Transverse colon (tissue), 4 donors: ENCODE measurements around the gene OGFR. TPM values are rescaled to one million over a fixed set of nuclear protein-coding genes. Genes with fewer than 3 reads are reported as not detected.

Experiments
- DNase-seq: peaks from one replicate; pipeline ENCODE4 v3.0.0-alpha.2; 2019
- H3K27ac ChIP-seq, 4 donors: fragments of 200-600 bp; sonication (generic); 2 replicates each; pipeline ENCODE4 v1.5.1; 2016 to 2018; ENCODE audit warnings: inconsistent platforms in 4 of 4
- H3K27me3 ChIP-seq: fragments of 200-600 bp; sonication (generic); 2 replicates; pipeline ENCODE4 v1.5.1; 2017; ENCODE audit warnings: inconsistent platforms
- H3K36me3 ChIP-seq, 4 donors: fragments of 200-600 bp; sonication (generic); 2 replicates each; pipeline ENCODE4 v1.5.1; 2017 to 2019; ENCODE audit warnings: inconsistent platforms in 4 of 4
- H3K4me1 ChIP-seq, 4 donors: fragments of 200-600 bp; sonication (generic); 2 replicates each; pipeline ENCODE4 v1.5.1; 2017 to 2020; ENCODE audit warnings: inconsistent platforms in 4 of 4
- H3K4me3 ChIP-seq, 4 donors: fragments of 200-600 bp; sonication (generic); 1 replicate in 1 of 4; 2 replicates in 3 of 4; pipeline versions ENCODE4 v1.5.1 to v1.6.1; 2017 to 2019; ENCODE audit warnings: inconsistent platforms in 4 of 4
- H3K9me3 ChIP-seq, 2 donors: fragments of 200-600 bp; sonication (generic); 2 replicates each; pipeline ENCODE4 v1.5.1; 2017 to 2019; ENCODE audit warnings: inconsistent platforms in 2 of 2
- CTCF ChIP-seq, 5 experiments: fragments of 200-600 bp in 3 of 5; fragments of 450-650 bp in 2 of 5; sonication (generic) in 3 of 5; IDR thresholded peaks; 1 replicate in 2 of 5; 2 replicates in 3 of 5; pipeline ENCODE4 v1.5.1; 2016 to 2017; ENCODE audit warnings: antibody characterized with exemption in 5 of 5, inconsistent platforms in 3 of 5, mild to moderate bottlenecking in 2 of 5, moderate library complexity in 1 of 5
- EP300 ChIP-seq: sonication (generic); formaldehyde crosslinking; IDR thresholded peaks from one replicate; pipeline ENCODE4 v1.6.1; 2017; ENCODE audit warnings: antibody characterized with exemption, low read depth
- POLR2A ChIP-seq: fragments of 450-650 bp; IDR thresholded peaks from one replicate; pipeline ENCODE4 v1.6.1; 2016; ENCODE audit warnings: antibody characterized with exemption, mild to moderate bottlenecking, moderate library complexity
- POLR2AphosphoS5 ChIP-seq, 3 donors: sonication (generic); formaldehyde crosslinking; IDR thresholded peaks; one replicate each; pipeline ENCODE4 v1.6.1; 2016; ENCODE audit warnings: antibody characterized with exemption in 3 of 3
- WGBS, 2 donors: methylation state at CpG; one replicate each; pipeline ENCODE4 v1.1.5; 2018; ENCODE audit warnings: low coverage in 1 of 2; 5-methylcytosine and 5-hydroxymethylcytosine counted together
- in situ Hi-C, 4 donors: fragments of 200-750 bp; cut with MboI; loops; one replicate each; pipeline versions ENCODE4 v1.15.0 to v1.15.1; 2017; ENCODE audit warnings: low sequenced_read_pairs in 3 of 4, low pct_ligation_motif_present in 1 of 4, low pct_unique_long_range_greater_than_20kb in 1 of 4
- intact Hi-C: fragments of 100-400 bp; cut with DNase I; formaldehyde crosslinking; loops from one replicate; pipeline ENCODE4 v1.15.1; 2023; ENCODE audit warnings: low total_unique reads
- total RNA-seq, 4 donors: library from RNA; depleted of rRNA; stranded (reverse); fragments of >200 nt; gene quantifications; one replicate each; pipeline ENCODE4 v1.1.0, GENCODE V29; 2016

The OGFR gene
- total RNA-seq, 4 donors from 2014 or later: 55.2 to 137 (median 71.1) TPM

- Histone ChIP-seq H3K9me3 (no peaks in the 10 kb centered on the region), H3K36me3 (peaks cover 0 to 38% (median 17%) of the 10 kb centered on the region in 4 donors), H3K4me1 (peaks cover 11 to 32% (median 22%) of the 10 kb centered on the region in 4 donors), H3K27me3 (peaks cover 45% of the 10 kb centered on the region), H3K4me3 (no peak overlapping the region), H3K27ac (no peak overlapping the region)
- 98% methylated on average over 4 of the region's 13 CpGs; no CpG with 5 or more reads in 1 of the 2 donors for WGBS, 2 donors
- in situ Hi-C loops: no loop called here
- DNase-seq: no peak
- intact Hi-C loops: no loop called here
- TF ChIP-seq EP300 (no peak), POLR2A (no peak), POLR2AphosphoS5 (IDR thresholded peaks at IDR 0.05) (no peak), CTCF (IDR thresholded peaks at IDR 0.05) (no peak)
Observed at GRCh38 chr20:62813588-62813987, 9.0 kb downstream of the OGFR start.

DNA sequence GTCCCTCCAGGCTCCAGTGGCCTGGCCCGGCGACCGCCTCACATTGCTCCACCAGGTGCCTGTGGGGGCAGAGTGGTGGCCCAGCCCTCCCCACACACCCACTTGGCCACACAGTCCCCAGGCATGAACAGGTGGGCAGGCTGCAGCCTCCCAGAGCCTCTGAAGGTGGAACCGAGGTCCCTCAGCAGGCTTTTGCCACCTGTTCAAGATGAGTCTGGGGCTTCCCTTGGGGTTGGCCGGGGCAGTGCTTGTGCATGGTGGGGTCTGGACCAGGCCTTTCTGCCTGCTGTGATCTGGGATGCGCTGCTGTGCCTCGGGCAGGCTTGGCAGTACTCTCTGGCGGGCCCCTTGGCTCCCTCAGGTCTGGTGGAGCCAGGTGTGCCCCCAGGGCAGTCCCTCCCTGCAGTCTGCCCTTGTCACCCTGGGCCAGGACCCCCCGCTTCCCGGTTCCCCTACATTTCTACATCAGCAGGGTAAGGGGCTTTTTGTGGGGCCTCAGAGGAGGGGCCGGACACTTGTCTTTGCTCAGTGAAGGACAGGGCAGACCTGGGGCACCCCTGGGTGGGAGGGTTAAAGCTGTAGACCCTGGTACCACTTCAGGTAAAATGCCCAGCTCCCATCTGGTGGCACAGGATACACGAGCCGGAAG, 9.5 kb downstream of the OGFR start:
- Histone ChIP-seq H3K9me3 (no peaks in the 10 kb centered on the region), H3K27me3 (peaks cover 51% of the 10 kb centered on the region), H3K4me1 (peaks cover 15 to 38% (median 28%) of the 10 kb centered on the region in 4 donors), H3K36me3 (peaks cover 0 to 37% (median 16%) of the 10 kb centered on the region in 4 donors), H3K4me3 (no peak overlapping the region), H3K27ac (no peak overlapping the region)
- TF ChIP-seq POLR2A (no peak), POLR2AphosphoS5 (IDR thresholded peaks at IDR 0.05) (no peak)
- in situ Hi-C loops: no loop called here
- 65% methylated on average over 10 of the region's 13 CpGs; no CpG with 5 or more reads in 1 of the 2 donors for WGBS, 2 donors
- intact Hi-C loops: no loop called here
- DNase-seq: no peak

DNA sequence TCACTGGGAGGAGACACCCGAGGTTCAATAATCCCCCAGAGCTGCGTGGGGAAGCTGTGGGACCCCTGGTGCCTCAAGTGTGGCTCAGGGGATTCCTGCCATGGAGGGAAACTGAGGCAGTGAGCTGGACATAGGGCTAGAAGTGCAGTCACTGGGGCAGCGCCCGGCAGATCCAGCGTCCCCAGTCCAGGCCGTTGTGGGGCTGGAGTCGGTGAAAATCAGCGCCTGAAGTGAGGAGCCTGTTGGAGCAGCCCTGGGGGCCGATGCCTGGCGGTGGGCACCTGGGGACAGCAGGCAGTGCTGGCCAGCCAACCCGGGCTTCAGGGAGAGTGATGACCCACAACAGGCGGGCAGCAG, 10.1 kb downstream of the OGFR start:
- no peaks in the 10 kb centered on the region for H3K9me3 ChIP-seq
- DNase-seq: no peak
- peaks cover 56% of the 10 kb centered on the region for H3K27me3 ChIP-seq
- peaks cover 0 to 32% (median 13%) of the 10 kb centered on the region in 4 donors for H3K36me3 ChIP-seq
- WGBS, 2 donors: 42% methylated on average over 6 of the region's 12 CpGs; no CpG with 5 or more reads in 1 of the 2 donors
- in situ Hi-C loops (no loop called here), intact Hi-C loops (no loop called here)
- no peak for TF ChIP-seq POLR2AphosphoS5 (IDR thresholded peaks at IDR 0.05)
- TF ChIP-seq CTCF (IDR thresholded peaks at IDR 0.05): no peak
- no peak for TF ChIP-seq EP300
- no peak for TF ChIP-seq POLR2A
- no peak overlapping the region for H3K27ac ChIP-seq
- H3K4me3 ChIP-seq: no peak overlapping the region
- peaks cover 16 to 39% (median 30%) of the 10 kb centered on the region in 4 donors for H3K4me1 ChIP-seq

DNA sequence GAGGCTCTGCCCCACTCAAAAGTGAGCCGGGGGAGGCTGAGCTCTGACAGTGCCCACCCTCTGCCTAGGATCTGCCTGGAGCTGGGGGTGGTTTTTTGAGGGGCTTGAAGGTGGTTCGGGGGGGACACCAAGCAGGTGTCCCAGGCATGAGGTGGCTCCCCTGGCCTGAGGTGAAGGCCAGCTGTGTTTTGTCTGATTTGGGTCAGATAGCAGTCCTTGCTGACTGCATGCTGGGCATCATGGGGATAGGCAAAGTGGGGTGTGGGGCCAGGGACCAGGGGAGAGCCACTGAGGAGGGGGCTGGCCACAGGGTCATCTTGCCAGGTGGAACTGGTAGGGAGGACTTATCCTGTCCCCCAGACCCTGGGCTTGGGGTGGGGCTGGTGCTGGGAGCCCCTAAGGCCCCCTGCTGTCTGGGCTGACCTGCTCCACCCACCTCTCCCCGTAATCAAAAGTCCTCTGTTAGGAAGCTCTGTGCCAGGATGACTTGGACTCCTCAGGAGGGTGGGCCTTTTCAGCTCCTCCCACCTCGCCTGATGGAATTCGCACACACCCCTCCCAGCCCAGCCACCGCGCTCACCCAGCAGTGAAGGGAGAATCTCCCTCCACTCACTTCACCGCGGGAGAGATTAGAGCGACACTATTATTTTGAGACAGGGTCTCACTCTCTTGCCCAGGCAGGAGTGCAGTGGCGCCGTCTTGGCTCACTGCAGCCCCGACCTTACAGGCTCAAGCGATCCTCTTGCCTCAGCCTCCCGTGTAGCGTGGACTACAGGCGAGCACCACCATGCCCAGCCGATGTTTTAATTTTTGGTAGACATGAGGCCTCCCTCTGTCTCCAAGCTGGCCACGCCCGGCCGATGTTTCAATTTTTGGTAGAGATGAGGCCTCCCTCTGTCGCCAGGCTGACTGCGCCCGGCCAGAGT, 10.7 kb downstream of the OGFR start:
- in situ Hi-C loops (no loop called here), intact Hi-C loops (no loop called here)
- TF ChIP-seq CTCF (IDR thresholded peaks at IDR 0.05) (no peak), EP300 (no peak), POLR2A (no peak), POLR2AphosphoS5 (IDR thresholded peaks at IDR 0.05) (no peak)
- DNase-seq: no peak
- peaks cover 0 to 25% (median 10%) of the 10 kb centered on the region in 4 donors for H3K36me3 ChIP-seq
- peaks cover 16 to 39% (median 30%) of the 10 kb centered on the region in 4 donors for H3K4me1 ChIP-seq
- H3K27me3 ChIP-seq: peaks cover 63% of the 10 kb centered on the region
- no peak overlapping the region for H3K27ac ChIP-seq
- H3K9me3 ChIP-seq: no peaks in the 10 kb centered on the region
- WGBS, 2 donors: 31% methylated on average over 24 of the region's 24 CpGs; no CpG with 5 or more reads in 1 of the 2 donors
- H3K4me3 ChIP-seq: no peak overlapping the region
